Gastrocnemius medialis (tissue), 4 donors: ENCODE results near the gene OSTF1. TPM values are rescaled to one million over a fixed set of nuclear protein-coding genes. Genes with fewer than 3 reads are reported as not detected.

Experiments used
- ATAC-seq, 2 donors: fragments of 150-250 bp; one replicate each; pipeline ENCODE4 v1.9.1; 2016
- DNase-seq, 2 donors: peaks; one replicate each; pipeline ENCODE4 v3.0.0-alpha.2; 2019
- H3K27ac ChIP-seq, 4 donors: fragments of 200-600 bp; sonication (generic); 1 replicate in 1 of 4; 2 replicates in 3 of 4; pipeline ENCODE4 v1.5.1; 2016 to 2018; ENCODE audit warnings: mild to moderate bottlenecking in 2 of 4, moderate library complexity in 1 of 4
- H3K27me3 ChIP-seq, 3 donors: fragments of 200-600 bp; sonication (generic) in 2 of 3; 1 replicate in 1 of 3; 2 replicates in 2 of 3; pipeline versions ENCODE4 v1.5.1 to v1.6.0; 2016 to 2019; ENCODE audit warnings: mild to moderate bottlenecking in 1 of 3, moderate library complexity in 1 of 3
- H3K36me3 ChIP-seq, 2 donors: fragments of 200-600 bp; sonication (generic) in 1 of 2; one replicate each; pipeline ENCODE4 v1.5.1; 2017 to 2018
- H3K4me1 ChIP-seq, 2 donors: fragments of 200-600 bp; sonication (generic) in 1 of 2; one replicate each; pipeline ENCODE4 v1.5.1; 2016 to 2017; ENCODE audit warnings: mild to moderate bottlenecking in 2 of 2
- H3K4me3 ChIP-seq, 4 donors: fragments of 200-600 bp; sonication (generic) in 3 of 4; 1 replicate in 1 of 4; 2 replicates in 3 of 4; pipeline ENCODE4 v1.5.1; 2016 to 2019; ENCODE audit warnings: mild to moderate bottlenecking in 2 of 4
- H3K9me3 ChIP-seq, 3 donors: fragments of 200-600 bp; sonication (generic) in 2 of 3; 1 replicate in 1 of 3; 2 replicates in 2 of 3; pipeline ENCODE4 v1.5.1; 2016 to 2019
- CTCF ChIP-seq, 5 experiments: fragments of 450-650 bp in 3 of 5; fragments of 200-600 bp in 2 of 5; sonication (generic) in 2 of 5; IDR thresholded peaks in 4 of 5; conservative IDR thresholded peaks in 1 of 5; 1 replicate in 4 of 5; 2 replicates in 1 of 5; pipeline ENCODE4 v1.5.1; 2016 to 2019; ENCODE audit warnings: antibody characterized with exemption in 5 of 5, mild to moderate bottlenecking in 3 of 5, moderate library complexity in 3 of 5
- POLR2A ChIP-seq, 2 donors: fragments of 450-650 bp; IDR thresholded peaks; one replicate each; pipeline ENCODE4 v1.6.1; 2017; ENCODE audit warnings: antibody characterized with exemption in 2 of 2, mild to moderate bottlenecking in 2 of 2, moderate library complexity in 2 of 2
- in situ Hi-C, 4 donors: fragments of 200-750 bp; cut with MboI; loops; one replicate each; pipeline versions ENCODE4 v1.15.0 to v1.8.0; 2017; ENCODE audit warnings: low sequenced_read_pairs in 4 of 4
- intact Hi-C: fragments of 100-400 bp; cut with DNase I; formaldehyde crosslinking; loops from one replicate; pipeline ENCODE4 v1.15.1; 2023; ENCODE audit warnings: low total_unique reads
- total RNA-seq, 4 donors: library from RNA; depleted of rRNA; stranded (reverse); fragments of >200 nt; gene quantifications; one replicate each; pipeline versions ENCODE4 v1.1.0 to v1.2.3, GENCODE V29; 2016

OSTF1 gene
- total RNA-seq, 4 donors from 2014 or later, result 5.2 to 9.8 (median 6.2) TPM

GRCh38 chr9:75111019-75111622, 22.8 kb downstream of the OSTF1 start:
- no peak overlapping the region for H3K27ac ChIP-seq
- no peak for DNase-seq
- TF ChIP-seq CTCF (IDR thresholded peaks at IDR 0.05 in 4 of 5, conservative IDR thresholded peaks at IDR 0.05 in 1 of 5) (no peak), POLR2A (IDR thresholded peaks at IDR 0.05) (no peak)
- ATAC-seq, result no peak
- intact Hi-C loops, result no loop called here
- H3K36me3 ChIP-seq, result no peaks in the 10 kb centered on the region
- H3K27me3 ChIP-seq, result no peaks in the 10 kb centered on the region
- in situ Hi-C loops, result no loop called here
- no peak overlapping the region for H3K4me3 ChIP-seq
- H3K9me3 ChIP-seq, result no peaks in the 10 kb centered on the region
- H3K4me1 ChIP-seq, result peaks cover 6 to 12% of the 10 kb centered on the region in 2 donors

GRCh38 chr9:75112789-75113188, 24.5 kb downstream of the OSTF1 start:
- H3K4me1 ChIP-seq, result peaks cover 6 to 8% of the 10 kb centered on the region in 2 donors
- in situ Hi-C loops, result no loop called here

GRCh38 chr9:75116306-75116705, 28.0 kb downstream of the OSTF1 start:
- H3K4me3 ChIP-seq, result no peak overlapping the region
- DNase-seq (no peak), ATAC-seq (no peak)
- H3K27me3 ChIP-seq, result no peaks in the 10 kb centered on the region
- intact Hi-C loops (no loop called here), in situ Hi-C loops (no loop called here)
- H3K27ac ChIP-seq, result no peak overlapping the region
- H3K4me1 ChIP-seq, result no peaks in the 10 kb centered on the region
- no peak for TF ChIP-seq CTCF (IDR thresholded peaks at IDR 0.05 in 4 of 5, conservative IDR thresholded peaks at IDR 0.05 in 1 of 5)
- TF ChIP-seq POLR2A (IDR thresholded peaks at IDR 0.05), result no peak
- no peaks in the 10 kb centered on the region for H3K36me3 ChIP-seq
- H3K9me3 ChIP-seq, result no peaks in the 10 kb centered on the region

More at GRCh38 chr9:75112789-75113188, 24.5 kb downstream of the OSTF1 start:
- no peak for TF ChIP-seq CTCF (IDR thresholded peaks at IDR 0.05 in 4 of 5, conservative IDR thresholded peaks at IDR 0.05 in 1 of 5)
- no peak for TF ChIP-seq POLR2A (IDR thresholded peaks at IDR 0.05)
- Histone ChIP-seq H3K4me3 (no peak overlapping the region), H3K27me3 (no peaks in the 10 kb centered on the region), H3K9me3 (no peaks in the 10 kb centered on the region), H3K36me3 (no peaks in the 10 kb centered on the region), H3K27ac (no peak overlapping the region)
- DNase-seq (no peak), ATAC-seq (no peak)
- intact Hi-C loops, result no loop called here

- Histone ChIP-seq H3K4me3 (no peak overlapping the region), H3K27me3 (no peaks in the 10 kb centered on the region), H3K36me3 (no peaks in the 10 kb centered on the region), H3K4me1 (no peaks in the 10 kb centered on the region), H3K9me3 (no peaks in the 10 kb centered on the region), H3K27ac (no peak overlapping the region)
- in situ Hi-C loops, result no loop called here
- DNase-seq, result no peak
- intact Hi-C loops, result no loop called here
- no peak for ATAC-seq
- no peak for TF ChIP-seq CTCF (IDR thresholded peaks at IDR 0.05 in 4 of 5, conservative IDR thresholded peaks at IDR 0.05 in 1 of 5)
These were observed 29.2 kb downstream of the OSTF1 start for GRCh38 chr9:75117564-75117963.

GRCh38 chr9:75120686-75121085, 32.4 kb downstream of the OSTF1 start:
- H3K36me3 ChIP-seq, result no peaks in the 10 kb centered on the region
- no peak overlapping the region for H3K27ac ChIP-seq
- no peak for DNase-seq

More at GRCh38 chr9:75120686-75121085, 32.4 kb downstream of the OSTF1 start:
- Histone ChIP-seq H3K4me3 (no peak overlapping the region), H3K27me3 (no peaks in the 10 kb centered on the region), H3K4me1 (no peaks in the 10 kb centered on the region), H3K9me3 (no peaks in the 10 kb centered on the region)
- in situ Hi-C loops (no loop called here), intact Hi-C loops (no loop called here)
- ATAC-seq, result no peak
- TF ChIP-seq CTCF (IDR thresholded peaks at IDR 0.05 in 4 of 5, conservative IDR thresholded peaks at IDR 0.05 in 1 of 5) (no peak), POLR2A (IDR thresholded peaks at IDR 0.05) (no peak)
